Loucy (cell line): Measurements from ENCODE around the gene SRXN1.

Source experiments
- EZH2phosphoT487 ChIP-seq: fragments of 200-600 bp; IDR thresholded peaks from 2 replicates; pipeline ENCODE4 v1.6.1; 2018; ENCODE audit warnings: antibody characterized with exemption, mild to moderate bottlenecking, moderate library complexity, borderline replicate concordance
- TF ChIP-seq, protein P1 (sequence below): fragments of 200-600 bp; sonication (generic); conservative IDR thresholded peaks from 2 replicates; pipeline ENCODE4 v1.5.1; 2014; ENCODE audit warnings: mild to moderate bottlenecking, antibody characterized with exemption, low read length

DNA sequence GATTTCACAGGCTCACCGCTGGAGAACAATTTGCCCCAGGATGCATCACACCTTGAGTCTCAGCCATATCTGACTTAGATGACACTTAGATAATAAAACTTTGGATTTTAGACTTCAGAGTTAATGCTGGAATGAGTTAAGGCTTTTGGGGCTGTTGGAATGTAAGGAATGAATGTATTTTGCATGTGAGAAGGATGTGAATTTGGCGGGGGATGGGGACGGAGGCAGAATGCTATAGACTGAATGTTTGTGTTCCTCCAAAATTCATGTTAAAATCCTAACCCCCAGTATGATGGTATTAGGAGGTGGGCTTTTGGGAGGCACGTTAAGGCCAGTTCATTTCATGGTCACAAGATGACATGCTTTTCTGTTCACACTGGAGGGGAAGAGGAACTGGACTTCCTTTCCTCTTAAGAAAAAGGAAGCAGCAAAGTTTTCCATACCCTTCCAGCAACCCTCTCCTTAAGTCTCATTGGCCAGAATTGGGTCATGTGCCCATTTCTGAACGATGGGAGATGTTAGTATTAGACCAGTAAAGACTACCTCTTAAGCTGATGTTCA lies 5.8 kb upstream of the SRXN1 start:
- TF ChIP-seq, protein P1, sequence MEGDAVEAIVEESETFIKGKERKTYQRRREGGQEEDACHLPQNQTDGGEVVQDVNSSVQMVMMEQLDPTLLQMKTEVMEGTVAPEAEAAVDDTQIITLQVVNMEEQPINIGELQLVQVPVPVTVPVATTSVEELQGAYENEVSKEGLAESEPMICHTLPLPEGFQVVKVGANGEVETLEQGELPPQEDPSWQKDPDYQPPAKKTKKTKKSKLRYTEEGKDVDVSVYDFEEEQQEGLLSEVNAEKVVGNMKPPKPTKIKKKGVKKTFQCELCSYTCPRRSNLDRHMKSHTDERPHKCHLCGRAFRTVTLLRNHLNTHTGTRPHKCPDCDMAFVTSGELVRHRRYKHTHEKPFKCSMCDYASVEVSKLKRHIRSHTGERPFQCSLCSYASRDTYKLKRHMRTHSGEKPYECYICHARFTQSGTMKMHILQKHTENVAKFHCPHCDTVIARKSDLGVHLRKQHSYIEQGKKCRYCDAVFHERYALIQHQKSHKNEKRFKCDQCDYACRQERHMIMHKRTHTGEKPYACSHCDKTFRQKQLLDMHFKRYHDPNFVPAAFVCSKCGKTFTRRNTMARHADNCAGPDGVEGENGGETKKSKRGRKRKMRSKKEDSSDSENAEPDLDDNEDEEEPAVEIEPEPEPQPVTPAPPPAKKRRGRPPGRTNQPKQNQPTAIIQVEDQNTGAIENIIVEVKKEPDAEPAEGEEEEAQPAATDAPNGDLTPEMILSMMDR: no peak
- no peak for TF ChIP-seq EZH2phosphoT487
